OCI-LY1 (cell line): ENCODE results near the gene RBM20.

Experiments
- H2AFZ ChIP-seq: fragments of 200-600 bp; sonication (generic), shearing (Covaris generic); 2 replicates; pipeline ENCODE4 v1.6.0; 2014; ENCODE audit warnings: antibody characterized with exemption, mild to moderate bottlenecking, low read length
- H3F3A ChIP-seq: fragments of 200-600 bp; sonication (generic), shearing (Covaris generic); 2 replicates; pipeline ENCODE4 v1.6.0; 2014; ENCODE audit warnings: mild to moderate bottlenecking, antibody characterized with exemption, low read length, moderate library complexity; ENCODE audit not compliant: insufficient read depth
- H3K27ac ChIP-seq: fragments of 200-600 bp; sonication (generic); 2 replicates; pipeline ENCODE4 v1.5.1; 2014; ENCODE audit warnings: low read length, mixed run types, mild to moderate bottlenecking, low read depth; ENCODE audit not compliant: poor library complexity, severe bottlenecking
- H3K27me3 ChIP-seq: fragments of 200-600 bp; sonication (generic); 2 replicates; pipeline ENCODE4 v1.6.0; 2014; ENCODE audit warnings: antibody characterized with exemption, mild to moderate bottlenecking, low read length, moderate library complexity; ENCODE audit not compliant: insufficient read depth
- H3K36me3 ChIP-seq: fragments of 200-600 bp; sonication (generic); 2 replicates; pipeline ENCODE4 v1.6.1; 2014; ENCODE audit warnings: mild to moderate bottlenecking, antibody characterized with exemption, low read length, moderate library complexity, mixed read lengths; ENCODE audit not compliant: insufficient read depth
- H3K4me1 ChIP-seq: fragments of 200-600 bp; sonication (generic); 2 replicates; pipeline ENCODE4 v1.5.1; 2014; ENCODE audit warnings: mild to moderate bottlenecking, low read length, moderate library complexity; ENCODE audit not compliant: insufficient read depth, severe bottlenecking
- H3K4me2 ChIP-seq: fragments of 200-600 bp; sonication (generic), shearing (Covaris generic); 2 replicates; pipeline ENCODE4 v1.6.1; 2014; ENCODE audit warnings: low read length
- H3K4me3 ChIP-seq: fragments of 200-600 bp; sonication (generic); 2 replicates; pipeline ENCODE4 v1.5.1; 2014; ENCODE audit warnings: low read length, low read depth, mild to moderate bottlenecking, mixed read lengths; ENCODE audit not compliant: poor library complexity, severe bottlenecking
- H3K79me2 ChIP-seq: fragments of 200-600 bp; shearing (Covaris generic); 2 replicates; pipeline ENCODE4 v1.6.1; 2016; ENCODE audit warnings: mixed run types, low read length, mixed read lengths; ENCODE audit not compliant: insufficient read depth
- H3K9ac ChIP-seq: fragments of 200-600 bp; sonication (generic), shearing (Covaris generic); 2 replicates; pipeline ENCODE4 v1.6.1; 2014; ENCODE audit warnings: mild to moderate bottlenecking, low read length, mixed read lengths
- H3K9me2 ChIP-seq: fragments of 200-600 bp; sonication (generic), shearing (Covaris generic); 2 replicates; pipeline ENCODE4 v1.6.1; 2014; ENCODE audit warnings: low read depth, mild to moderate bottlenecking, low read length, mixed read lengths
- H3K9me3 ChIP-seq: fragments of 200-600 bp; shearing (Covaris generic); 2 replicates; pipeline ENCODE4 v1.6.1; 2014; ENCODE audit warnings: low read length, mixed read lengths
- H4K20me1 ChIP-seq: fragments of 200-600 bp; sonication (generic), shearing (Covaris generic); 2 replicates; pipeline ENCODE4 v1.6.0; 2016; ENCODE audit warnings: mild to moderate bottlenecking, low read length; ENCODE audit not compliant: insufficient read depth
- CTCF ChIP-seq: fragments of 200-600 bp; sonication (generic), shearing (Covaris generic); IDR thresholded peaks from 2 replicates; pipeline ENCODE4 v1.5.1; 2017; ENCODE audit warnings: mild to moderate bottlenecking, antibody characterized with exemption, low read length, moderate library complexity, mixed read lengths
- EZH2 ChIP-seq: fragments of 200-600 bp; sonication (generic), shearing (Covaris generic); IDR thresholded peaks from 2 replicates; pipeline ENCODE4 v1.8.0; 2017; ENCODE audit warnings: borderline replicate concordance, mixed run types, mild to moderate bottlenecking, antibody characterized with exemption, low read length, moderate library complexity, mixed read lengths

Gene RBM20

GRCh38 chr10:110646417-110647135 lies 2.4 kb downstream of the RBM20 start:
- Histone ChIP-seq H4K20me1 (no peaks in the 10 kb centered on the region), H3K9me2 (no peaks in the 10 kb centered on the region), H3K27ac (no peak overlapping the region), H3K9ac (no peak overlapping the region), H3K36me3 (no peaks in the 10 kb centered on the region), H3K27me3 (no peaks in the 10 kb centered on the region), H3K79me2 (0 out of 2 replicates have a peak, but pooled peaks cover 3% of the 10 kb centered on the region), H3K4me2 (no peak overlapping the region; the same call in 1 of the 2 replicates), H3K4me1 (peaks cover 76% of the 10 kb centered on the region), H3K9me3 (no peaks in the 10 kb centered on the region), H3K4me3 (no peak overlapping the region), H3F3A (peaks cover 7% of the 10 kb centered on the region; the same call in 1 of the 2 replicates), H2AFZ (no peak overlapping the region)
- no peak for TF ChIP-seq CTCF
- TF ChIP-seq EZH2 = no peak

- Histone ChIP-seq H3K27me3 (no peaks in the 10 kb centered on the region), H3K4me1 (peaks cover 76% of the 10 kb centered on the region), H3K9ac (no peak overlapping the region), H3F3A (peaks cover 7% of the 10 kb centered on the region; the same call in 1 of the 2 replicates), H3K27ac (peak overlapping the region; percentile 98), H3K4me3 (no peak overlapping the region), H4K20me1 (no peaks in the 10 kb centered on the region), H3K9me2 (no peaks in the 10 kb centered on the region), H3K4me2 (no peak overlapping the region), H3K36me3 (no peaks in the 10 kb centered on the region), H2AFZ (no peak overlapping the region), H3K9me3 (no peaks in the 10 kb centered on the region), H3K79me2 (0 out of 2 replicates have a peak, but pooled peaks cover 3% of the 10 kb centered on the region)
- TF ChIP-seq EZH2 (no peak), CTCF (no peak)
Measured at GRCh38 chr10:110647136-110647430, 2.9 kb downstream of the RBM20 start.

- Histone ChIP-seq H2AFZ (no peak overlapping the region), H3K4me3 (no peak overlapping the region), H3K4me1 (peaks cover 84% of the 10 kb centered on the region), H3K36me3 (no peaks in the 10 kb centered on the region), H3K9ac (peak overlapping the region; percentile 66), H3K27me3 (no peaks in the 10 kb centered on the region), H3K4me2 (peak overlapping the region; percentile 64), H4K20me1 (no peaks in the 10 kb centered on the region), H3K27ac (peak overlapping the region; percentile 98), H3K79me2 (0 out of 2 replicates have a peak, but pooled peaks cover 3% of the 10 kb centered on the region), H3F3A (peaks cover 7% of the 10 kb centered on the region; the same call in 1 of the 2 replicates), H3K9me2 (no peaks in the 10 kb centered on the region), H3K9me3 (no peaks in the 10 kb centered on the region)
- TF ChIP-seq CTCF (no peak), EZH2 (no peak)
Measured at GRCh38 chr10:110648692-110649346, 4.7 kb downstream of the RBM20 start.
